Caco-2 (cell line): ENCODE data around the gene AKAP6. TPM values are rescaled to one million over a fixed set of nuclear protein-coding genes. Genes with fewer than 3 reads are reported as not detected.
"Not testable (repeated sequence)": the region's sequence is repeated elsewhere in the genome, so short reads cannot be mapped to it uniquely, and the experiment has no call there.

ENCODE experiments used
- BruUV-seq: library from RNA; stranded (reverse); fragments of 400-500 nt; replicated peaks from 2 replicates; lab custom pipeline; 2021; lab: Mats Ljungman, UMichigan
- CTCF ChIA-PET: fragments of 300-600 bp; sonication (Branson Sonifier 250); formaldehyde crosslinking; loops from one replicate; lab custom pipeline; 2022; ENCODE audit warnings: antibody characterized with exemption; lab: Charles Lee
- POLR2A ChIA-PET: fragments of 300-600 bp; sonication (Branson Sonifier 250); formaldehyde crosslinking; loops from one replicate; lab custom pipeline; 2022; ENCODE audit warnings: antibody characterized with exemption; lab: Charles Lee
- DNase-seq, 2 experiments: peaks; one replicate each; pipeline versions ENCODE4 v3.0.0 to v3.0.0-alpha.2; 2020 to 2022
- H3K27me3 ChIP-seq: replicated peaks from 2 replicates; pipeline ENCODE4 v1.6.0; 2011; ENCODE audit warnings: low read length; ENCODE audit not compliant: control insufficient read depth, insufficient read depth
- H3K36me3 ChIP-seq: 2 replicates; pipeline ENCODE4 v1.5.1; 2011; ENCODE audit warnings: low read length; ENCODE audit not compliant: control insufficient read depth, insufficient read depth
- H3K4me1 ChIP-seq: fragments of 250-450 bp; sonication (Bioruptor Pico); 2 replicates; pipeline ENCODE4 v1.5.1; 2020; ENCODE audit warnings: mild to moderate bottlenecking
- H3K4me3 ChIP-seq: 2 replicates; pipeline ENCODE4 v1.5.1; 2011; ENCODE audit warnings: low read depth, mild to moderate bottlenecking, control low read depth, low read length
- H3K9me3 ChIP-seq: fragments of 250-450 bp; sonication (Bioruptor Pico); 2 replicates; pipeline ENCODE4 v1.5.1; 2020; ENCODE audit warnings: mild to moderate bottlenecking, moderate library complexity
- H3K27ac Mint-ChIP-seq: one replicate; pipeline ENCODE4 v1.8.0; 2022; ENCODE audit warnings: mixed read lengths; ENCODE audit not compliant: unreplicated experiment
- H3K27me3 Mint-ChIP-seq: one replicate; pipeline ENCODE4 v1.8.0; 2022; ENCODE audit warnings: mixed read lengths; ENCODE audit not compliant: insufficient read depth, unreplicated experiment
- H3K36me3 Mint-ChIP-seq: one replicate; pipeline ENCODE4 v1.8.0; 2022; ENCODE audit warnings: mild to moderate bottlenecking, mixed read lengths; ENCODE audit not compliant: insufficient read depth, unreplicated experiment
- H3K4me1 Mint-ChIP-seq: one replicate; pipeline ENCODE4 v1.8.0; 2022; ENCODE audit warnings: low read depth, mixed read lengths; ENCODE audit not compliant: unreplicated experiment
- H3K4me3 Mint-ChIP-seq: one replicate; pipeline ENCODE4 v1.8.0; 2022; ENCODE audit warnings: mild to moderate bottlenecking, moderate library complexity, mixed read lengths; ENCODE audit not compliant: unreplicated experiment
- H3K9me3 Mint-ChIP-seq: one replicate; pipeline ENCODE4 v1.8.0; 2022; ENCODE audit warnings: mixed read lengths; ENCODE audit not compliant: unreplicated experiment
- CTCF ChIP-seq, 2 experiments: fragments of 200-600 bp in 1 of 2; IDR thresholded peaks; 1 replicate in 1 of 2; 2 replicates in 1 of 2; pipeline versions ENCODE4 v1.5.1 to v1.8.0; 2011 to 2022; ENCODE audit warnings: antibody characterized with exemption in 1 of 2, control low read depth in 1 of 2, inconsistent platforms in 1 of 2, low read depth in 1 of 2, low read length in 1 of 2, mild to moderate bottlenecking in 1 of 2, moderate library complexity in 1 of 2; ENCODE audit not compliant: insufficient read depth in 1 of 2, severe bottlenecking in 1 of 2, unreplicated experiment in 1 of 2
- intact Hi-C: fragments of 100-400 bp; cut with micrococcal nuclease; formaldehyde crosslinking; loops from one replicate; pipeline ENCODE4 v1.10.0; 2022; ENCODE audit not compliant: unreplicated experiment
- total RNA-seq: library from RNA; stranded (reverse); gene quantifications from 2 replicates; pipeline ENCODE4 v1.2.3, GENCODE V29; 2022

Gene AKAP6
- total RNA-seq, 1 experiment from 2014 or later: 3.0 TPM

GRCh38 chr14:32372154-32372553 lies 43.1 kb downstream of the AKAP6 start:
- CTCF ChIA-PET: no interaction called here
- H3K4me3 Mint-ChIP-seq: no peak overlapping the region
- Histone ChIP-seq H3K4me1 (0 out of 2 replicates have a peak, but pooled peaks cover 6% of the 10 kb centered on the region), H3K36me3 (no peaks in the 10 kb centered on the region), H3K9me3 (no peaks in the 10 kb centered on the region), H3K27me3 (no peaks in the 10 kb centered on the region), H3K4me3 (no peak overlapping the region)
- intact Hi-C loops: no loop called here
- no peak overlapping the region for H3K27ac Mint-ChIP-seq
- TF ChIP-seq CTCF (IDR thresholded peaks at IDR 0.05; ENCODE audit: insufficient read depth in 1 of 2, low read depth in 1 of 2, low read length in 1 of 2, severe bottlenecking in 1 of 2, unreplicated experiment in 1 of 2): no peak
- DNase-seq: no peak
- H3K9me3 Mint-ChIP-seq: no peaks in the 10 kb centered on the region
- no TSS peak for BruUV-seq
- POLR2A ChIA-PET: no interaction called here
- no peaks in the 10 kb centered on the region for H3K27me3 Mint-ChIP-seq
- peaks cover 12% of the 10 kb centered on the region for H3K4me1 Mint-ChIP-seq
- H3K36me3 Mint-ChIP-seq: no peaks in the 10 kb centered on the region

- CTCF ChIA-PET, H3K27me3 Mint-ChIP-seq, H3K9me3 ChIP-seq: not testable (repeated sequence)
Observed at GRCh38 chr14:32373174-32373573, 44.1 kb downstream of the AKAP6 start.

GRCh38 chr14:32374155-32374554 lies 45.1 kb downstream of the AKAP6 start:
- BruUV-seq: no TSS peak
- H3K9me3 ChIP-seq: no peaks in the 10 kb centered on the region
- no peaks in the 10 kb centered on the region for H3K36me3 Mint-ChIP-seq
- H3K4me3 Mint-ChIP-seq: no peak overlapping the region
- no peaks in the 10 kb centered on the region for H3K27me3 Mint-ChIP-seq
- H3K27ac Mint-ChIP-seq: no peak overlapping the region
- ChIA-PET POLR2A (no interaction called here), CTCF (no interaction called here)
- DNase-seq: no peak
- H3K4me1 Mint-ChIP-seq: peaks cover 8% of the 10 kb centered on the region
- no peaks in the 10 kb centered on the region for H3K9me3 Mint-ChIP-seq
- intact Hi-C loops: no loop called here
- TF ChIP-seq CTCF (IDR thresholded peaks at IDR 0.05; ENCODE audit: insufficient read depth in 1 of 2, low read depth in 1 of 2, low read length in 1 of 2, severe bottlenecking in 1 of 2, unreplicated experiment in 1 of 2): no peak
- H3K36me3 ChIP-seq: no peaks in the 10 kb centered on the region
- H3K4me3 ChIP-seq: no peak overlapping the region
- H3K27me3 ChIP-seq: no peaks in the 10 kb centered on the region
- peaks cover 21% of the 10 kb centered on the region for H3K4me1 ChIP-seq

More at GRCh38 chr14:32373174-32373573, 44.1 kb downstream of the AKAP6 start:
- POLR2A ChIA-PET: interaction anchor here (0.6 kb wide), 1 partner anchor 297 kb away, joined by 3 read pairs; no protein-coding TSS in a partner anchor
- BruUV-seq, H3K4me3 ChIP-seq, H3K27ac Mint-ChIP-seq, H3K4me3 Mint-ChIP-seq, intact Hi-C loops, H3K36me3 Mint-ChIP-seq, H3K36me3 ChIP-seq, H3K27me3 ChIP-seq, DNase-seq, H3K9me3 Mint-ChIP-seq: not testable (repeated sequence)
- peaks cover 12% of the 10 kb centered on the region for H3K4me1 Mint-ChIP-seq
- H3K4me1 ChIP-seq: peaks cover 13% of the 10 kb centered on the region; the same call in 1 of the 2 replicates

GRCh38 chr14:32375663-32376062 lies 46.6 kb downstream of the AKAP6 start:
- no TSS peak for BruUV-seq
- ChIA-PET CTCF (no interaction called here), POLR2A (no interaction called here)
- Histone ChIP-seq H3K4me3 (no peak overlapping the region), H3K4me1 (peaks cover 36% of the 10 kb centered on the region), H3K9me3 (no peaks in the 10 kb centered on the region), H3K27me3 (no peaks in the 10 kb centered on the region), H3K36me3 (no peaks in the 10 kb centered on the region)
- peaks cover 20% of the 10 kb centered on the region for H3K4me1 Mint-ChIP-seq
- no peak overlapping the region for H3K27ac Mint-ChIP-seq
- intact Hi-C loops: no loop called here
- no peak for DNase-seq
- no peak overlapping the region for H3K4me3 Mint-ChIP-seq
- no peaks in the 10 kb centered on the region for H3K27me3 Mint-ChIP-seq
- no peak for TF ChIP-seq CTCF (IDR thresholded peaks at IDR 0.05; ENCODE audit: insufficient read depth in 1 of 2, low read depth in 1 of 2, low read length in 1 of 2, severe bottlenecking in 1 of 2, unreplicated experiment in 1 of 2)
- H3K36me3 Mint-ChIP-seq: no peaks in the 10 kb centered on the region
- no peaks in the 10 kb centered on the region for H3K9me3 Mint-ChIP-seq
